Activated naive CD4-positive, alpha-beta T cell treated with anti-CD3 and anti-CD28 coated beads, Interleukin-2, amount 10 ng/mL, durations not matched to agents 7 days and 5 days (primary cell): ENCODE data around the gene VWA5A.
A peak's percentile ranks its signal among the peaks of the same experiment; 100 is the strongest.

Source experiments
- CTCF ChIA-PET: fragments of 350-600 bp; sonication (Branson Sonifier 250); formaldehyde crosslinking; loops from one replicate; lab custom pipeline; 2021; ENCODE audit warnings: antibody characterized with exemption; lab: Charles Lee
- DNase-seq: peaks from one replicate; pipeline ENCODE4 v3.0.0-alpha.2; 2020
- H3K27ac Mint-ChIP-seq: one replicate; pipeline ENCODE4 v1.8.0; 2021; ENCODE audit warnings: mild to moderate bottlenecking, moderate library complexity, mixed read lengths
- H3K27me3 Mint-ChIP-seq: one replicate; pipeline ENCODE4 v1.8.0; 2021; ENCODE audit warnings: mild to moderate bottlenecking, mixed read lengths
- H3K36me3 Mint-ChIP-seq: one replicate; pipeline ENCODE4 v1.8.0; 2021; ENCODE audit warnings: mixed read lengths
- H3K4me1 Mint-ChIP-seq: one replicate; pipeline ENCODE4 v1.8.0; 2021; ENCODE audit warnings: mixed read lengths
- H3K4me3 Mint-ChIP-seq: one replicate; pipeline ENCODE4 v1.8.0; 2021; ENCODE audit warnings: mild to moderate bottlenecking, moderate library complexity, mixed read lengths
- H3K9me3 Mint-ChIP-seq: one replicate; pipeline ENCODE4 v1.8.0; 2021; ENCODE audit warnings: mixed read lengths

VWA5A gene

GRCh38 chr11:124193221-124194010 lies 78.2 kb downstream of the VWA5A start:
- DNase-seq = no peak
- H3K4me3 Mint-ChIP-seq = no peak overlapping the region
- no peak overlapping the region for H3K27ac Mint-ChIP-seq
- no peaks in the 10 kb centered on the region for H3K36me3 Mint-ChIP-seq
- no peaks in the 10 kb centered on the region for H3K9me3 Mint-ChIP-seq
- CTCF ChIA-PET = interaction anchor here (1.2 to 3.8 kb wide), 8 partner anchors 16 to 129 kb away, joined by 3 to 40 read pairs (median 4); no protein-coding TSS in a partner anchor
- no peaks in the 10 kb centered on the region for H3K4me1 Mint-ChIP-seq
- H3K27me3 Mint-ChIP-seq = no peaks in the 10 kb centered on the region

- H3K36me3 Mint-ChIP-seq = no peaks in the 10 kb centered on the region
- no peak overlapping the region for H3K27ac Mint-ChIP-seq
- no peak for DNase-seq
- no peaks in the 10 kb centered on the region for H3K9me3 Mint-ChIP-seq
- H3K4me3 Mint-ChIP-seq = no peak overlapping the region
- no peaks in the 10 kb centered on the region for H3K27me3 Mint-ChIP-seq
- CTCF ChIA-PET = interaction anchor here (0.6 to 3.8 kb wide), 17 partner anchors 13 to 130 kb away, joined by 3 to 40 read pairs (median 4); partner anchors contain the start of gene VWA5A
- H3K4me1 Mint-ChIP-seq = no peaks in the 10 kb centered on the region
Observed at GRCh38 chr11:124194293-124195188, 79.3 kb downstream of the VWA5A start.

GRCh38 chr11:124195189-124195734 lies 80.0 kb downstream of the VWA5A start:
- Mint-ChIP-seq H3K27ac (no peak overlapping the region), H3K36me3 (no peaks in the 10 kb centered on the region), H3K27me3 (no peaks in the 10 kb centered on the region), H3K4me3 (no peak overlapping the region), H3K4me1 (no peaks in the 10 kb centered on the region), H3K9me3 (no peaks in the 10 kb centered on the region)
- peak; percentile 62 for DNase-seq
- CTCF ChIA-PET = interaction anchor here (0.6 to 3.8 kb wide), 13 partner anchors 12 to 131 kb away, joined by 3 to 40 read pairs (median 4); partner anchors contain the start of gene VWA5A
